Lung (tissue), 12 donors: ENCODE data around the gene SNU13. TPM values are rescaled to one million over a fixed set of nuclear protein-coding genes. Genes with fewer than 3 reads are reported as not detected.

Experiments used
- ATAC-seq: fragments of 200-7000 bp; cut with Tn5 transposase; one replicate; pipeline ENCODE4 v1.9.1; 2020; ENCODE audit warnings: moderate number of reproducible peaks; ENCODE audit not compliant: insufficient read depth, low FRiP score
- DNase-seq, 3 donors: peaks; one replicate each; pipeline ENCODE4 v3.0.0-alpha.2; 2013 to 2017
- H3K27ac ChIP-seq, 2 donors: one replicate each; pipeline ENCODE4 v1.5.1; 2013; ENCODE audit warnings: mild to moderate bottlenecking in 2 of 2, moderate library complexity in 2 of 2, control low read depth in 1 of 2, inconsistent platforms in 1 of 2, low read depth in 1 of 2, low read length in 1 of 2
- H3K27me3 ChIP-seq, 3 donors: one replicate each; pipeline ENCODE4 v1.5.1; 2013; ENCODE audit warnings: low read length in 2 of 3; ENCODE audit not compliant: control insufficient read depth in 3 of 3, insufficient read depth in 3 of 3
- H3K36me3 ChIP-seq, 4 donors: one replicate each; pipeline ENCODE4 v1.5.1; 2013; ENCODE audit warnings: low read length in 4 of 4, mild to moderate bottlenecking in 1 of 4, moderate library complexity in 1 of 4; ENCODE audit not compliant: control insufficient read depth in 4 of 4, insufficient read depth in 4 of 4
- H3K4me1 ChIP-seq, 5 donors: one replicate each; pipeline ENCODE4 v1.5.1; 2013; ENCODE audit warnings: low read length in 5 of 5, mild to moderate bottlenecking in 2 of 5, moderate library complexity in 1 of 5; ENCODE audit not compliant: control insufficient read depth in 5 of 5, insufficient read depth in 5 of 5
- H3K4me3 ChIP-seq: one replicate; pipeline ENCODE4 v1.5.1; 2013; ENCODE audit warnings: mild to moderate bottlenecking, control low read depth, moderate library complexity
- H3K9ac ChIP-seq, 2 donors: one replicate each; pipeline ENCODE4 v1.5.1; 2013; ENCODE audit warnings: low read length in 2 of 2, control low read depth in 1 of 2; ENCODE audit not compliant: insufficient read depth in 1 of 2
- H3K9me3 ChIP-seq, 4 donors: one replicate each; pipeline ENCODE4 v1.5.1; 2013; ENCODE audit warnings: low read length in 3 of 4, mild to moderate bottlenecking in 1 of 4, moderate library complexity in 1 of 4; ENCODE audit not compliant: control insufficient read depth in 4 of 4, insufficient read depth in 3 of 4
- WGBS, 2 donors: extraction: QIAGEN DNeasy Blood & Tissue Kit; methylation state at CpG; one replicate each; pipeline ENCODE4 v1.1.7; 2013; 5-methylcytosine and 5-hydroxymethylcytosine counted together
- polyA plus RNA-seq, 2 donors: library from polyadenylated mRNA; stranded (reverse); fragments of 200-250 nt; gene quantifications; one replicate each; pipeline ENCODE4 v1.2.1, GENCODE V29; 2013
- total RNA-seq, 2 donors: library from RNA; depleted of rRNA in 1 of 2; stranded (reverse); fragments of >200 nt in 1 of 2; gene quantifications; one replicate each; pipeline ENCODE4 v1.2.1, GENCODE V29; 2014 to 2021
- TF ChIP-seq, protein P1 (sequence below): IDR thresholded peaks from 2 replicates; pipeline ENCODE4 v1.5.1; 2012; ENCODE audit warnings: mild to moderate bottlenecking; ENCODE audit errors: control extremely low read depth, extremely low read depth
- donor health status: control.
- donor health status: control.
- donor health status: Bipolar disorder and iron deficiency.
- donor health status: healthy.
- donor health status: DM: yes; HTN: yes; CAD: no.

Gene SNU13
- total and polyA plus RNA-seq, 4 donors: 67.7 to 206 (median 135) TPM

DNA sequence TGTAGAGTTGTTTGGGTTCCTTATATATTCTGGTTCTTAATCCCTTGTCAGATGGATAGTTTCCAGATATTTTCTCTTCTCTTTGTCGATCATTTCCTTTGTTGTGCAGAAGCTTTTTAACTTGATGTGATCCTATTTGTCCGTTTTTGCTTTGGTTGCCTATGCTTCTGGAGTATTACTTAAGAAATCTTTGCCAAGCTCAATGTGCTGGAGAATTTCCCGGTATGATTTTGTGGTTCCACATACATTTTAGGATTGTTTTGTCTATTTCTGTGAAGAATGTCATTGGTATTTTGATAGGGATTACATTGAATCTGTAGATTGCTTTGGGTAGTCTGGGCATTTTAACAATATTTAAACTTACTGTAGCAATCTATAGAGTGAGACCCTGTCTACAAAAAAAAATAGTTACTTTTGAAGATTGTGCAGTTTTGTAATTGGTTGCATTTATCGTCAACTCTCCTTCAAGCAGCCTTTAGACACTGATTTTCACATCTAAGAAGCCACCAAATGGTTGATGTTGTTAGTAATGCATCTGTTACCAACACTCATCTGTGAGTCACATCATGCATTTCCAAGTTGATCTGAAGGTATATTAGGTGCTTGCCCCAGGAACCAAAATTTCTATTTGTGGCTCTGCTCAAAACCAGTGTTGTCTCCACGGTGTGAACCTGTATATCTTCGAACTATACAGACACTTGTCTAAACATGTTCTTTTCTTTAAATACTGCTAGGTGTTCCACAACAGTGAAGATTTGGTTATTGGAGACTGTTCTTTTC lies 46.1 kb downstream of the SNU13 start:
- ATAC-seq (no peak), DNase-seq (no peak)
- no peaks in the 10 kb centered on the region for H3K9me3 ChIP-seq
- peaks cover 0 to 1% (median 0%) of the 10 kb centered on the region in 5 donors for H3K4me1 ChIP-seq
- peaks cover 31 to 50% (median 37%) of the 10 kb centered on the region in 4 donors for H3K36me3 ChIP-seq
- H3K9ac ChIP-seq: no peak overlapping the region
- WGBS, 2 donors: 95 to 98% methylated on average over 6 of the region's 6 CpGs
- H3K4me3 ChIP-seq: no peak overlapping the region
- TF ChIP-seq, protein P1, sequence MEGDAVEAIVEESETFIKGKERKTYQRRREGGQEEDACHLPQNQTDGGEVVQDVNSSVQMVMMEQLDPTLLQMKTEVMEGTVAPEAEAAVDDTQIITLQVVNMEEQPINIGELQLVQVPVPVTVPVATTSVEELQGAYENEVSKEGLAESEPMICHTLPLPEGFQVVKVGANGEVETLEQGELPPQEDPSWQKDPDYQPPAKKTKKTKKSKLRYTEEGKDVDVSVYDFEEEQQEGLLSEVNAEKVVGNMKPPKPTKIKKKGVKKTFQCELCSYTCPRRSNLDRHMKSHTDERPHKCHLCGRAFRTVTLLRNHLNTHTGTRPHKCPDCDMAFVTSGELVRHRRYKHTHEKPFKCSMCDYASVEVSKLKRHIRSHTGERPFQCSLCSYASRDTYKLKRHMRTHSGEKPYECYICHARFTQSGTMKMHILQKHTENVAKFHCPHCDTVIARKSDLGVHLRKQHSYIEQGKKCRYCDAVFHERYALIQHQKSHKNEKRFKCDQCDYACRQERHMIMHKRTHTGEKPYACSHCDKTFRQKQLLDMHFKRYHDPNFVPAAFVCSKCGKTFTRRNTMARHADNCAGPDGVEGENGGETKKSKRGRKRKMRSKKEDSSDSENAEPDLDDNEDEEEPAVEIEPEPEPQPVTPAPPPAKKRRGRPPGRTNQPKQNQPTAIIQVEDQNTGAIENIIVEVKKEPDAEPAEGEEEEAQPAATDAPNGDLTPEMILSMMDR: no peak
- H3K27ac ChIP-seq: no peak overlapping the region
- no peaks in the 10 kb centered on the region for H3K27me3 ChIP-seq

DNA sequence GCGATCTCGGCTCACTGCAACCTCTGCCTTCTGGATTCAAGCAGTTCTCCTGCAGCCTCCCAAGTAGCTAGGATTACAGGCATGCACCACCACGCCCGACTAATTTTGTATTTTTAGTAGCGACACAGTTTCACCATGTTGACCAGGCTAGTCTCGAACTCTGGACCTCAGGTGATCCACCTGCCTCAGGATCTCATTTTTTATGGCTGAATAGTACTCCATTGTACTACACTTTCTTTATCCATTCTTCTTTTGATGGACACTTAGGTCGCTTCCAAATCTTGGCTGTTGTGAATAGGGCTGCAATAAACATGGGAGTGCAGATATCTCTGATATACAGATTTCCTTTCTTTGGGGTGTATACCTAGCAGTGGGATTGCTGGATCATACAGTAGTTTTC lies 46.8 kb downstream of the SNU13 start:
- 97 to 98% methylated on average over 7 of the region's 7 CpGs for WGBS, 2 donors
- H3K36me3 ChIP-seq: peaks cover 24 to 56% (median 39%) of the 10 kb centered on the region in 4 donors
- TF ChIP-seq, protein P1: no peak
- no peak overlapping the region for H3K4me3 ChIP-seq
- DNase-seq (no peak), ATAC-seq (no peak)
- H3K27me3 ChIP-seq: no peaks in the 10 kb centered on the region
- no peak overlapping the region for H3K9ac ChIP-seq
- H3K9me3 ChIP-seq: no peaks in the 10 kb centered on the region
- peaks cover 0 to 1% (median 0%) of the 10 kb centered on the region in 5 donors for H3K4me1 ChIP-seq
- no peak overlapping the region for H3K27ac ChIP-seq

DNA sequence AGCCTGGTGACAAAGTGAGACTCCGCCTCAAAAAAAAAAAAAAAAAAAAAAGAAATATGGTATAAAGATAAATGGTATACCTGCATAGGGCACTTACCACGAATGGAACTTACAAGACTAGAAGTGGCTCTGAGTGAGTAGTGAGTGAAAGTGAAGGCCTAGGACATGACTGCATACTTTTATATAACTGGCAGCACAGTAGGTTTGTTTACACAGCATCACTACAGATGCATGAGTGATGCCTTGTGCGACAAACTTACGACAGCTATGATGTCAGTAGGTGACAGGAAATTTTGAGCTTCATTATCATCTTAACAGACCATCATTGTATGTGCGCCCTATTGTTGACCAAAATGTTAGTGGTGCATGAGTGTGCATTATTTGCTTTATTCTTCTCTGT lies 49.9 kb downstream of the SNU13 start:
- 77 to 93% methylated on average over 5 of the region's 5 CpGs for WGBS, 2 donors
- Histone ChIP-seq H3K27ac (no peak overlapping the region), H3K36me3 (peaks cover 29 to 68% (median 47%) of the 10 kb centered on the region in 4 donors), H3K4me3 (no peak overlapping the region), H3K4me1 (peaks cover 0 to 1% (median 0%) of the 10 kb centered on the region in 5 donors), H3K9ac (no peak overlapping the region), H3K27me3 (no peaks in the 10 kb centered on the region), H3K9me3 (no peaks in the 10 kb centered on the region)
- TF ChIP-seq, protein P1: no peak
- DNase-seq: no peak
- no peak for ATAC-seq
